NT2/D1 (cell line): ENCODE measurements around the gene RLF.

Source experiments
- DNase-seq: peaks from one replicate; pipeline ENCODE4 v3.0.0-alpha.2; 2011; ENCODE audit warnings: low read depth, low spot score
- H3K27me3 ChIP-seq: 2 replicates; pipeline ENCODE4 v1.6.0; 2011; ENCODE audit warnings: mild to moderate bottlenecking; ENCODE audit not compliant: insufficient read length, insufficient read depth
- H3K36me3 ChIP-seq: 2 replicates; pipeline ENCODE4 v1.6.1; 2011; ENCODE audit warnings: mild to moderate bottlenecking, low read length, mixed read lengths; ENCODE audit not compliant: insufficient read depth, insufficient read length
- H3K4me1 ChIP-seq: 2 replicates; pipeline ENCODE4 v1.5.1; 2011; ENCODE audit not compliant: insufficient read depth, insufficient read length
- H3K4me3 ChIP-seq: 2 replicates; pipeline ENCODE4 v1.5.1; 2011; ENCODE audit warnings: low read depth; ENCODE audit not compliant: insufficient read length
- H3K9ac ChIP-seq: 2 replicates; pipeline ENCODE4 v1.6.0; 2011; ENCODE audit warnings: low read depth; ENCODE audit not compliant: insufficient read length
- H3K9me3 ChIP-seq: 2 replicates; pipeline ENCODE4 v1.5.1; 2011; ENCODE audit warnings: mild to moderate bottlenecking, low read length; ENCODE audit not compliant: insufficient read depth
- SUZ12 ChIP-seq: IDR thresholded peaks from 2 replicates; pipeline ENCODE4 v1.6.1; 2011; ENCODE audit not compliant: insufficient read length, insufficient read depth; ENCODE audit errors: extremely low read depth
- YY1 ChIP-seq: IDR thresholded peaks from 2 replicates; pipeline ENCODE4 v1.6.1; 2011; ENCODE audit not compliant: insufficient read length, insufficient read depth
- ZNF274 ChIP-seq: IDR thresholded peaks from 2 replicates; pipeline ENCODE4 v1.6.1; 2011; ENCODE audit warnings: mild to moderate bottlenecking, low read depth, low read length

The RLF gene

GRCh38 chr1:40251456-40251855 lies 90.3 kb downstream of the RLF start:
- no peaks in the 10 kb centered on the region for H3K9me3 ChIP-seq

GRCh38 chr1:40252601-40253000 lies 91.4 kb downstream of the RLF start:
- H3K4me1 ChIP-seq: no peaks in the 10 kb centered on the region
- H3K9ac ChIP-seq: no peak overlapping the region
- H3K36me3 ChIP-seq: peaks cover 9% of the 10 kb centered on the region
- H3K4me3 ChIP-seq: no peak overlapping the region
- H3K9me3 ChIP-seq: no peaks in the 10 kb centered on the region
- DNase-seq: no peak
- H3K27me3 ChIP-seq: no peaks in the 10 kb centered on the region
- no peak for TF ChIP-seq ZNF274
- no peak for TF ChIP-seq YY1
- TF ChIP-seq SUZ12: no peak

More at GRCh38 chr1:40251456-40251855, 90.3 kb downstream of the RLF start:
- no peaks in the 10 kb centered on the region for H3K4me1 ChIP-seq
- TF ChIP-seq ZNF274: no peak
- no peak for TF ChIP-seq YY1
- no peak for TF ChIP-seq SUZ12
- no peaks in the 10 kb centered on the region for H3K27me3 ChIP-seq
- H3K9ac ChIP-seq: no peak overlapping the region
- DNase-seq: no peak
- H3K36me3 ChIP-seq: peaks cover 9% of the 10 kb centered on the region
- no peak overlapping the region for H3K4me3 ChIP-seq

- Histone ChIP-seq H3K4me3 (no peak overlapping the region), H3K4me1 (no peaks in the 10 kb centered on the region), H3K27me3 (no peaks in the 10 kb centered on the region), H3K9ac (no peak overlapping the region), H3K9me3 (no peaks in the 10 kb centered on the region), H3K36me3 (peaks cover 20% of the 10 kb centered on the region)
- DNase-seq: no peak
- TF ChIP-seq YY1: no peak
- no peak for TF ChIP-seq ZNF274
- TF ChIP-seq SUZ12: no peak
Observed at GRCh38 chr1:40255231-40255630, 94.0 kb downstream of the RLF start.

DNA sequence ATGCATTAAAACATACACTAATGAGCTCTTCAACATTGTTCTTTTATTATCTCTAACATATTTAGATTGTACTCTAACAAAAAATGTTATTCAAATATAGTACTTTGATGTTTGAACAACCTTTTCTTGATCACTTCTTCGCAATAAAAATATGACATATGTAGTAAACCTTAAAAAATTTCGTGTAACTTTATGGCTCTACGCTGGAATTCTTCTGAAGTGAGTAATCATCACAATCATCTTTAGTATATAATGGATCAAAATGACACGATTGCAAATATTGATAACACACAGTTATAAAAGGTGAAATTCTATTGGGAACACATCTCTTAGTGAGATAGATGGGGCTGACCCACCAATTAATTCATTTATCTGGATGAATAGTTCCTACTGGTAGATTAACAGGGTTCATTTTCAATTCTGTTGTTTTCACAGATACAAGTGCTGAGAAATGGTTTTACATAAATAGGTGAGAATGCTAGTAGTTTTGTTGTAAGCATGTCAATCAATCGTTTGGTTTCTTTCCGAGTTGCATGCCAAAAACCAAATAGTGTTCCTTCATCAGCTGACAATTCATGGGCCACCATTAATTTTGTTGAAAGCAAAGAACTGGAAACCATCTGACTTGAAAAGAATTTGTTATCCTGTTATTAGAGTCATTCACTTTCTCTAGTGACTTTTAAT lies 95.4 kb downstream of the RLF start:
- H3K9ac ChIP-seq: peak overlapping the region; percentile 97
- H3K27me3 ChIP-seq: no peaks in the 10 kb centered on the region
- H3K4me1 ChIP-seq: no peaks in the 10 kb centered on the region
- DNase-seq: no peak
- TF ChIP-seq SUZ12: no peak
- TF ChIP-seq YY1: no peak
- TF ChIP-seq ZNF274: no peak
- peaks cover 33% of the 10 kb centered on the region for H3K36me3 ChIP-seq
- peak overlapping the region; percentile 100 for H3K4me3 ChIP-seq
- H3K9me3 ChIP-seq: no peaks in the 10 kb centered on the region

GRCh38 chr1:40257313-40257687 lies 96.1 kb downstream of the RLF start:
- Histone ChIP-seq H3K9ac (peak overlapping the region; percentile 97), H3K27me3 (no peaks in the 10 kb centered on the region), H3K4me1 (no peaks in the 10 kb centered on the region), H3K4me3 (peak overlapping the region; percentile 100), H3K36me3 (peaks cover 40% of the 10 kb centered on the region), H3K9me3 (no peaks in the 10 kb centered on the region)
- TF ChIP-seq ZNF274 (no peak), YY1 (no peak), SUZ12 (no peak)
- no peak for DNase-seq

GRCh38 chr1:40257688-40258444 lies 96.7 kb downstream of the RLF start, which contains the start of gene ZMPSTE24:
TSS of gene ZMPSTE24 (plus strand) at chr1:40258236. CDS start at chr1:40258272, 36 bp downstream.
- TF ChIP-seq YY1 (peak; percentile 65), ZNF274 (no peak), SUZ12 (no peak)
- Histone ChIP-seq H3K4me1 (no peaks in the 10 kb centered on the region), H3K27me3 (no peaks in the 10 kb centered on the region), H3K4me3 (peak within 1 kb of the TSS; percentile 100), H3K36me3 (peaks cover 46% of the 10 kb centered on the region), H3K9me3 (no peaks in the 10 kb centered on the region), H3K9ac (peak within 1 kb of the TSS; percentile 100)
- peak; percentile 99 for DNase-seq

DNA sequence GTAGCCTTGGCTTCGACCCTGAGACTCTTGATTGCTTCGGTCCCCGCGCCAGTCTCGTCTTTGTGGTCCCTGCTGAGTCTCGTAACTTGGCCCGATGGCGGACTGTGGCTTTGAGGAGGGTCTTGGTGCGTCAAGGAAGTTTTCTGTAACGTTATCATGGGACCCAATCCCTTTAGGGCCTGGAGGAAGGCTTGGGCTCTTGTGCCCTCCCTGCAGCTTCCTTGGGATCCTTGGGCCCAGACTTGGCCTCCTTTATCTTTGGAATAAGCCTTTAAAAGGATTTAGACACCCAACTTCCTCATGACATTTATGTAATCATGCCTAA lies 97.2 kb downstream of the RLF start:
- Histone ChIP-seq H3K4me1 (no peaks in the 10 kb centered on the region), H3K4me3 (peak overlapping the region; percentile 100), H3K9ac (peak overlapping the region; percentile 100), H3K9me3 (no peaks in the 10 kb centered on the region), H3K36me3 (peaks cover 51% of the 10 kb centered on the region), H3K27me3 (no peaks in the 10 kb centered on the region)
- TF ChIP-seq ZNF274: no peak
- TF ChIP-seq SUZ12: no peak
- no peak for TF ChIP-seq YY1
- DNase-seq: no peak
